NCI-H2196 treated with DMSO at 0.1 percent for 48 hours (cell line): ENCODE data around the gene DNMBP.
"Not testable (repeated sequence)": the region's sequence is repeated elsewhere in the genome, so short reads cannot be mapped to it uniquely, and the experiment has no call there.

Source experiments
- DNase-seq: peaks from one replicate; lab custom pipeline; 2025; ENCODE audit not compliant: unreplicated experiment; lab: John Stamatoyannopoulos, UW

The DNMBP gene

DNA sequence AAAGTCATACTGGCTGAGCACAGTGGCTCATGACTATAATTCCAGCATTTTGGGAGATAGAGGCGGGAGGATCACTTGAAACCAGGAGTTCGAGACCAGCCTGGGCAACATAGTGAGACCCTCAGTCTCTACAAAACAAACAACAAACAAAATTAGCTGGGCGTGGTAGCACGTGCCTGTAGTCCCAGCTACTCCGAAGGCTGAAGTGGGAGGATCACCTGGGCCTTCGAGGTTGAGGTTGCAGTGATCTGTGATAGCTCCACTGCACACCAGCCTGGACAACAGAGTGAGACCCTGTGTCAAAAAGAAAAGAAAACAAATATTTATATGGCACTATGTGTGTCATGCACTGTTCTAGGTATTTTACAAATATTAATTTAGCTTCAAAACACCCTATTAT, 94.3 kb downstream of the DNMBP start:
- no peak for DNase-seq

DNA sequence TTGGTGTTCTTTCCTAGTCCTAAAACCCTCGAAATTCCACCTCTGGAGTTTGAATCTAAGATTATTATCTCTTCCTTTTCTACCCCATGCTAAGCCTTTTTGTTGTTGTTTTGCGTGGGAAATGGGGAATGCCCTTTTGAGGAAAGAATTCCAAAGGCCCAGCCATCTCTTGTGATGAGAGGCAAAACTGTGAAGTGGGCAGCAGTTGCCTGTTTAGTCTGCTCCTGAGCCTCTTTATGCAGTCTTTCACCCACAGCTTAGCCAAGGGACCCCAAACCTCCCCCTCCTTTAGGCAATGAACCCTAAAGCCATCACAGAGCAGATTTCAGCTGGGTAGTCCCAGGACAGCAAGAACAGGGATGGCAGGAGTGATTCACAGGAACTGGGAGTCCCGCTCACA, 95.5 kb downstream of the DNMBP start:
- DNase-seq: no peak

DNA sequence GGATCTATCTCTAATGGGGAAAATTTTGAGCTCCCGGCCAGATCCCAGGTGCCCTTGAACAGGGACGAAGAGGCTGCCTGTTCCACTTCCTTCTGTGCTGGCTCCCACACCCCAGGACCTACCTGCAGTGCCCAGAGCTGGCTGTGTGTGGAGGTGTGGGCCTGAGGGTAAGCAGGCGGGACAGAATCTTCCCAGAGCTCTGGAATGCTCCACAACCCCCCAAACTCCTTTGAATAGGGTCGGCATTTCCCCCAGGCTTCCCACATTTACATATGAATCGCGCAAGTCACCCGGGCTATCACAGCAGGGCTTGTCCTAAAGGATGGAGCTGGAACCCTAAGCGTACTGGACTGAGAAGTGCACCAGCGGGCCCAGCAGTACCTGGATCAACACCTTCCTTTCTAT, 95.9 kb downstream of the DNMBP start:
- DNase-seq: no peak

DNA sequence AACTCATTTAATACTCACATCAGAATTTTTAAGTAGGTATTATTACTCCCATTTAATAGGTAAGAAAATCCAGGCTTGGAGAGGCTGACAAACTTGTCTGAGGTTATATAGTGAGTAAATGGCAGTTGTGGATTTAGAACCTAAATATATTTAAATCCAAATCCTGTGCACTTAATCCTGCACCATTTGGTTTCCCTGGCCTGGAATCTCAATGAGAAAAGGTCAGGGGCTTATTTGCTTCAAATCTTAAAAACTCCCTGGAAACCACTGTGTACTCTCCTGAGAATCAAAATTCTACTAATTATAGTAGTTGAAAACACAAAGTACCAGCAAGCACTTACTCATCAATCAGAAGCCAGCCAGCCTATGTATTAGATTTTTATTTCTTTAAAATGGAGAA, 97.7 kb downstream of the DNMBP start:
- DNase-seq: no peak

DNA sequence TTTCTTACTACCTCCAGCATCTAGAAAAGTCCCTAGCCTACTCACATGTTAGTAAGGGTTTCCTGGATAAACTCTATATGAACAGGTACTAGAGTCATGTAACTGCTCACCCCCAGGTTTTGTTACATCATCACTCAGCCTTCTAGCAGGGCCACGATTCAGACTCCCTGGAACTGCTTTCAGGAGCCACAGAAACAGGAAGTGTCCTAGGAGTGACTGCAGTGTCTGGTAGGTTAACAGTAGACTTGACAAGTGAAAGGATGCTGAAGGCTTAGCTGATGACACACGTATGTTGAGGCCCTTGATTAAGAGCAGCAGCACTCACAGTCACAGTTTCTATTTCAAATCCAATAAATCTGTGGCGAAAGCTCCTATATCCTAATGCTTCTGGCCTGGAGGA, 101.2 kb downstream of the DNMBP start:
- no peak for DNase-seq

- no peak for DNase-seq
Observed at GRCh38 chr10:99906470-99906869, 103.3 kb downstream of the DNMBP start.

- DNase-seq: no peak
Observed at GRCh38 chr10:99905971-99906370, 103.8 kb downstream of the DNMBP start.

GRCh38 chr10:99895867-99896266, 113.9 kb downstream of the DNMBP start:
- no peak for DNase-seq

DNA sequence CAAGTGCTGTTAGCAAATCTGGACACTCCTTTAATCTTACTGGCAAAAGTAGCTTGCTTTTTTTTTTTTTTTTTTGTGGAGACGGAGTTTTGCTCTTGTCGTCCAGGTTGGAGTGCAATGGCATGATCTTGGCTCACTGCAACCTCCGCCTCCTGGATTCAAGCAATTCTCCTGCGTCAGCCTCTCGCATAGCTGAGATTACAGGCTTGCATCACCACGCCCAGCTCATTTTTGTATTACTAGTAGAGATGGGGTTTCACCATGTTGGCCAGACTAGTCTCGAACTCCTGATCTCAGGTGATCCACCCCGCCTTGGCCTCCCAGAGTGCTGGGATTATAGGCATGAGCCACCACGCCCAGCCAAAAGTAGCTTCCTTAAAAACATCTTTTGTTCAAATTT, 114.7 kb downstream of the DNMBP start:
- not testable (repeated sequence) for DNase-seq

- DNase-seq: no peak
Observed at GRCh38 chr10:99894613-99895012, 115.1 kb downstream of the DNMBP start.

DNA sequence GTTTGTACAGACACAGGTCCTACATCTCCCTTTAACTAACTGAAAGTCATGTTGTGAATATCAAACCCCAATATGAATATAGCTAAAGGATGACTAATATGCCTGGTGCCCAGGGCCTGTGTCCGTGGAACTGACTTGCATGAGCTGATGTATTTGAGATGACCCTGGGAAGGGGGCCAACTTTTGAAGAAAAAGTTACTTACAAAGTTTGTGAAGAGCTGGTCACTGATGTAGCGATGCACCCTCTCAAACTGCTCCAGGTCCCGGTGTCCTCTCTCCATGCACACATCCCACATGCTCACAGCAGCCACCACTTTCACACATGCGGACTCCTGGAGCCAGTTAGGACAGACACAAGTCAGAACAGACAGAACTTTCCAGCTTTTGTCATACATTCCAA, 121.1 kb downstream of the DNMBP start:
- no peak for DNase-seq

DNA sequence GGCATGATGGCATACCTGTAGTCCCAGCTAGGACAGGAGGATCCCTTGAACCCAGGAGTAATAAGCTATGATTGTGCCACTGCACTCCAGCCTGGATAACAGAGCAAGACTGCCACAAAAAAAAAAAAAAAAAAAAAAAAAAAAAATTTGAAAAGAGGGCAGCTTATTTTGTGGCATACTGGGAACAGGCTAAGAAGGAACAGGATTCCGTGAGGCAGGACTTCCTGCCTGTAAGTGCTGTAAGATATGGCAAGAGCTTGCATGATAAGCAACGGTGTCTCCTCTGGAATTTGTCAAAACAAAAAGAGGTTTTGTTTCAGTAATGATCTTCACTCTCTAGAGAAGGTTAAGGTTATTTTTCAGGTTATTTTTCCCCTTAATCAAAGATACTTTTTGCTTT, 126.2 kb downstream of the DNMBP start:
- no peak for DNase-seq

GRCh38 chr10:99881371-99881770, 128.4 kb downstream of the DNMBP start:
- no peak for DNase-seq

DNA sequence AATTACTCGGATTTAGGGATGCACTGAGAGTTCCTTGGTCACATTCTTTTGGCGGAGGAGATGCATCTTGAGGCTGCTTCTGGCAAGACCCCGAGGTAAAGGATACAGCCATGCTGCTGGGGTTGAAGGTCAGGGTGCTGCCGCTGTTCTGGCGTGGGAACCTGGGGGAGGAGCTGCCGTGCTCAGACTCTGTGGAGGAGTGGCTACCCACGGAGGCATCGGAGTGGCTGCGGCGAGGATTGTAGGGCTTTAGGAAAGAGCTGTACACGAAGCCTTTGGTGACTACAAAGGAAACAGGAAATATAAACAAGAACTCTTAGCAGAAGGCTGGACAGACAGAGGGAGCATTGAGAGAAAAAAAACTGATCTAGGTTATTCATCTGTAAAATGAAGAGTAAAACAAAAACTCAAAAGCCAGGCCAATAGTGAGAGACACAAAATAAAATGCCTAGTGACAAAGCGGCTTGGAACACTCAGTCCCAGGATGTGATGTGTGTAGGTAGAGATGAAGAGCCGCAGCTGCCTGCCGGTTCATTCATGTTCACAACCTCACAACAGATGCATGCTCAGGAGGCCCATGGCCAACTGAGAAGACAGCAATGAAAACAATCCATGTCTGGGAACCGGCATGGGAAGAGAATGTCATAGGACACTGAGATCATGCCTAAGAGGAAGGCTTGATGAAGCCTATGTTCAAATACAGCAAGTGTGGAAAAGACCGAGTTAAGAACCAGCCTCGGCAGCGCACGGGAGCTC, 129.5 kb downstream of the DNMBP start:
- no peak for DNase-seq

DNA sequence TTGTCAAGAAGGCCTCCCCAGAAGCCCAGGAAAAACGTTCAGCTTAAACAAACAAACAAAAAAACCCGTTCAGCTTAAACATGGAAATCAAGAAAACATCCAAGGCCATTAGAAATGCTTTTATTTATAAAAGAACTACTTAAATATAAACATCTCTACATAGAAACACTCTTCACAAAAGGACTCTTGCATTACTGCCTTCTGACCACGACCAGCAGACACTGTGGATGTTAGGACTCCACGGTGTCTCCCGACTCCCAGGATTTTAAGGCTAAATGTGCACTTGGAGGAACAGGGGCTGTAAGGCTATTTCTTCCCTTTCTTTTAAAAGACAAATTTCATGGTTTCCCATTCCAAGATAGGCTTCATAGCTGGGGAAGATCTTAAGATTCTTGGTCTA, 134.3 kb downstream of the DNMBP start:
- no peak for DNase-seq

- no peak for DNase-seq
Observed at GRCh38 chr10:99874341-99875085, 135.2 kb downstream of the DNMBP start.

DNA sequence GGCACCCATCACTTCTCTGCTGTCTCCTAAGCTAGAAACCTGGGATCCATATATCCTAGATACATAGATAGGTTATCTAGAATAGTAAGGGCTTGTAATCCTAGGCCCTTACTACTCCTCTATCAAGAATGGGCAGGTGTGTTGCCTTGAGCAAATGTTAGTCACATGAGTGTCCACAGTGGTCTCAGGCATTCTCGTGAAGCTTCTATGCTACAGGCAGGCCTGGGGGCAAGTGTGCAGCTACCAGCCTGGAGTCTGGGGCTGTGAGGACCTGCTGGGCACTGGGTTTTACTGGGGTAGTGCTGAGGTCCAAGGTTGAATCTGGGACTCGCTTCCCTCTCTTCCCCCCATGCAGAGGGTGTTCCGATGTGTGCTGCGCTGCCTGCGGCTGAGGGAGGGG, 135.9 kb downstream of the DNMBP start:
- no peak for DNase-seq

- DNase-seq: no peak
Observed at GRCh38 chr10:99872367-99873162, 137.2 kb downstream of the DNMBP start.

DNA sequence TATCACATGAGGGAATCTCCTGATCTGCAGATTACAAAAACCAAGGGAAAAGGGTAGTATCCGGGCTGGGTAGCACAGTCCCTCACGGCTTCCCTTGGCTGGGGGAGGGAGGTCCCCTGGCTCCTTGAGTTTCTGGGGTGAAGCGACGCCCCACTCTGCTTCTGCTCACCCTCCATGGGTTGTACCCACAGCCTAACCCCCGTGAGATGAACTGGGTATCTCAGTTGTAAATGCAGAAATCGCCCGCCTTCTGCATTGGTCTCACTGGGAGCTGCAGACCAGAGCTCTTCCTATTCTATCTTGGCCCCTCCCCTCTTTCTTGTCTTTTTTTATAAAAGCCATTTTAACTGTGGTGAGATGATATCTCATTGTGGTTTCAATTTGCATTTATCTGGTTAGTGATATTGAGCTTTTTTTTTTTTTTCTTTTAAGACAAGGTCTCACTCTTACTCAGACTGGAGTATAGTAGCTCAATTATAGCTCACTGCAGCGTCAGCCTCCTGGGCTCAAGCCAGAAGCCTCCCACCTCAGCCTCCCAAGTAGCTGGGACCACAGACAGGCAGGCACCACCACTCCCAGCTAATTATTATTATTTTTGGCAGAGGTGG, 139.5 kb downstream of the DNMBP start:
- DNase-seq: no peak

GRCh38 chr10:99869581-99870122, 140.1 kb downstream of the DNMBP start:
- DNase-seq: no peak

GRCh38 chr10:99867250-99867649, 142.5 kb downstream of the DNMBP start:
- DNase-seq: not testable (repeated sequence)
